Fibroblast of skin of left biceps (primary cell): ENCODE results near the gene PTPRT.

Source experiments
- DNase-seq, 2 experiments: peaks; one replicate each; pipeline ENCODE4 v3.0.0-alpha.2; 2013; ENCODE audit warnings: low read depth in 2 of 2

Gene PTPRT

DNA sequence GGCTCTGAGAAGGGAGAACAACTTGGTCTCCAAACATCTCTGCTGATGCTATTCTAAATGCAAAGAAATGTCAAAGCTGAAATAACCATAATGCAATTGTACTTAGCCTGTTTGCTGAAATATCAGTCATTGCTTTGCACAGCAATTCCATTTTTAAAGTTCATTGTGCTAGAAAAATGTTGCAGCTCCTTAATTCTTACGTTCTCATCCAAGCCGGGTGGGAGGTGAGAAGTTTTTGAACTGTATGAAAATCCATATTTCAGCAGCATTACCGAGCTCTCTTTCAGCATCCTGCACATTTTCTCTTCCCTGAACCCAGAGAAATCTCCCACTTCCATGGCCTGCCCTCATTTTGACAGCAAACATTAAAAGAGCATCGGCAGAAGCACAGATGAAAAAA, 630.0 kb downstream of the PTPRT start:
- DNase-seq, result no peak

DNA sequence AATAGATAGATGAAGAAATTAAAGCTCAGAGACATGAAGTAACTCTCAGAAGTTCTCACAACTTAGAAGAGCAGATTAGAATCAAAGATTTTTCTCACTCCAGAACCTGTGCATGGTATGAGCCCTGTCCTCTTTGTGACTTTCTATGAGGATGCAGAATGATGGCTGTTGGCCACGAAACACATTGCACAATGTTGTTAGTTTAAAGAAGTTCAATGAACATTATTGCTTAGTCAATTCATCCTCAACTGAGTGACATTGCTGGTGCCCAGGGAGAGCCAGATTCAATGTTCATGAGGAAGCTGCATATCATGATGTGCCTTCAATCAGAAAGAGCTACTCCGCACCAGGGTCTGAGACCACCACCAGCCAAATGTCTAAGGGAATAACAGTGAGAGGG, 633.1 kb downstream of the PTPRT start:
- no peak for DNase-seq

DNA sequence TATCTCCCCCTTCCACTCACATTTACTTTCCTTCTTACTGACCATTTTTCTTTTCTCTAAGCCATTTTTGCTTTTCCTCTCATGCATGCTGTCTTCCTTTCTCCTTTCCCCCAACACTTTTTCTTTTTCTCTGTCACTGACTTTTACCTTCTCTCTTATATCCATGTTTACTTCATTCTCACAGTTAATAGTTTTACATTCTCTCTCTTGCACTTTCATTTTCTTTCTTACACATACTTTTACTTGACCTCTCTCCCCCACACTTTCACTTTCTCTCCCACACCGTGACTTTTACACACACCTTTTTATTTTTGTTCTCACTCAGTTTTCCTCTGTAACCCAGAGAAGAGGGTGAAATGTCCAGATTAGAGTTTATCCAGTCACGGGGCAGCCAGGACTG, 636.3 kb downstream of the PTPRT start:
- no peak for DNase-seq

DNA sequence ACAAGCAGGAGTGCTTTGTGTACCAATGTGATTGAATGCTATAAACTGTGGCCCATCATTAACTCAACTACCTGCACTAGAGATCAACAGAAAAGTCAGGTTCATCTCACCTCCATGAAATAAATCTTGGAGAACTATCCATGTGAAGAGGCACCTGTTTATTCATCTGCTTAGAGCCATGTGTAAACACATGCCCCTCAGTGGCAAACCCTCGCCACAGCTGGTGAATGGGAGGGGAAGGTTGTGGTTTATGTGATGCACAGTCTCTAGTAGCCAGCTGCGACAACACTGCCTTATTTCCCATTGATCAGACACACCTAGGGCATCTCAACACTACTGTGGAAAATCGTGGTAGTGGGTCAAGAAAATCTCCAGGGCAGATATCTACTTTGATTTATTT, 640.2 kb downstream of the PTPRT start:
- no peak for DNase-seq

DNA sequence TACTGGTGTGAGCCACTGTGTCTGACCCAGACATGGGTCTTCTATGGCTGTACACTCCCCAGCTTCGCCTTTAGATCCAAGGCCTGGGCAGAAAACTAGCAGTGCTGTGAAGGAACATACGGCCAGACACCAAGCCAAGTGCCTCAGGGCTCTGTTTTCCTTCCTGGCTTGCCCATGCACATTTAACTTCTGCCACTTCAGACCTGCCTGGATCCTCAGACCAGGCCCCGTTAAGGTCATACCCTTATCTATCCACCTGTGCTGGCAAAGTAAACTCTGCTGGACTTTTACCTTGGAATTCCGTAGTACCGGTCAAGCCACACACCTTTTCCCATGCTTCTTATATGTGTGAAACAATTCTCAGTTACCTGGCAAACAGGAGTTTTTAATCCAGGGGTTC, 644.8 kb downstream of the PTPRT start:
- DNase-seq, result no peak

DNA sequence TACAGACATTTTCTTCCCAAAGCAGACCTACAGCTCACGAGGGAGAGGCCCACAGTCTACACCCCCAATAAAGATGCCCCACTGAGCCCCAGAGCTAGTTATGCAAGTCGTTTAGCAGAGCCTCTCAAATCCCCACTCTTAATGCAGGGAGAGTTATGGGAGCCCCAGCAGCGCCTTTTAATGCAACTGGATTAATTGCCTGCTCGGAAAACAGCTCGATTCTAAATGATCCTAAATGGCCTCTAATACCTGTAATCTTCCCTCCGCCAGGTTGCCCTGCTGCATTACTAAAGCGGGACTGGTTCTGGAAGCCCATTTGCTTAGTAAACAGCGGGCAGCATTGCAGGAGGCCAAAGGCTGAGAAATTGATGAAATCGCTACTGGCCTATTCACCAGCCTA, 656.9 kb downstream of the PTPRT start:
- DNase-seq, result no peak

DNA sequence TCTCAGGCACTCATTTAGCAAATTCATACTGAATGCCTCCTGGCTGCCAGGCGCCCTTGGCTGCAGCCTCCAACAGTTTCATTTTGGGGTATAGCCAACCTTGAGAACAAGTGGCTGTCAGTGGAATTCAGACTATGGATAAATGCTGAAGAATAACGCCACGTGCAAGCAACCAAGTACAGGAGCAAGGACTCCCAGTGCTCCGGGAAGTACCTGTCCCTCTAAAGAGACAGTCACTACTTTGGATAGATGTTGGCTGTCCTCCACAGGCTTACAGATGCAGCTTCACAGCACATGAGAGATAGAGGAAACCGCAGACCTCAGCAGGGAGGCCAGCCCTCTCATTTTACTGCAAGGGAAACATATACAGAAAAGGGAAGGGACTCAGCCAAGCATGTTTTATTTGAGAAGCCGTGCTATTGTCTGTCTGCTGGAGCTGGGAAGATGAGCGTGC, 658.2 kb downstream of the PTPRT start:
- no peak for DNase-seq

DNA sequence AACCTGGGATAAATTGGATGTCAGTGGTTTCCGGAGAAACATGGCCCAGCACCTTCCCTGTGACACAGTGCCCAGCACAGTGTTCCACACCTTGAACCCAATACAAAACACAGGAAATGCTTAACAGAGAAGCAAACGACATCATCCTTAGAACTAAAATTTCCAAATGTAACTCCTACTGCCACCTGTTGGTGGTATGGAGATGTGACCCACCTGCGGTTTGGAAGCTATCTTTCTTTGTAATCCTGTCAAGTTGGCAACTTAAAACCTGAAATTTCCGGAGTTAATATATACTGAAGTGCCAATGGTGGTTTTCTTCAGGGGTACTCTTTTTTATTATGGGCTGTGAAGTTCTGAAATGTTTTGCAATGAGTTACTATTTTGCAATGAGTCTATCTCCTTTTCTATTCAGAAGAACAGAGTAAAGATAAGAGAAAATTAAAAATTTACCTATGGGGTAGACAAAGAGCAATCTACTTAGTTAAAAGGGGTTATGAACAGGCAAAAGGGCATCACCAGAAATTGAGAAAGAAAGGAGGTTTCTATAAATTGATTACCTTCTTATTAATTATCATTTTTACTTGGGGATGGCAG, 658.8 kb downstream of the PTPRT start:
- DNase-seq, result no peak

DNA sequence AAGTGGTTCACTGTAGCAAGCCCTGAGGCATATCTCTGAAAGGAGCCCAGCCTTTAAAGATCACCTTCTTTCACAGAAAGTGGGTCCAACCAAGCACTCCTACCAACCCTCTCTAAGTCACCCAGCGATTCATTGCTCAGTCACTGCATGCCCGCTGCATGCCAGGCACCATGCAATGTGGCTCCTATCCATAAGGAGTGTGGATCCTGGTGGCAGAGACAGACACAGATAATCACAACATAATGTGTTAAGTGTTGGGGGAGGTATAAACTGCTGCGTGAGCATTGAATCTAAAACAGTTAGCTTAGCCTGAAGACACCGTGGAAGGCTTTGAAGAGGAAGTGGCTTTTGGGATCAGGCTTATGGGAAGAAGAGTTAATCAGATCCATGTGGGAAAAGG, 659.5 kb downstream of the PTPRT start:
- DNase-seq, result no peak

DNA sequence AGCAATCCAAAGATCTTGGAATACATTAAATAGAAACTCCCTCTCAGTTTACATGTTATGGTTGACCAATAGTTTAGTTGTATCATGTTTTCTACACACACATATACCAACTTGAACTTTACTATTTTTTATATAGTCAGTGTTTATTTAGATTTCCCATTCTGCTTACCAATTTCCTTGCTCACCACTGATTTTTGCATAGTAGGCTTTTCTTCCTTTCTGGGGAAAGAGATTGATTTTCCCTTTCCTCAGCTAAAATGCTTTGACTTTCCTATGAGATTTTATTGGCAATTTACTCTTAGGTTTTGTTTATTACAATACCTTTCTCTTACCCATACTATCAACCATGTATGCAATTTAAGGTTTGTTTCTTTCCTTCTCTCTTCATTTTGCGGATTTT, 665.6 kb downstream of the PTPRT start:
- DNase-seq, result no peak

DNA sequence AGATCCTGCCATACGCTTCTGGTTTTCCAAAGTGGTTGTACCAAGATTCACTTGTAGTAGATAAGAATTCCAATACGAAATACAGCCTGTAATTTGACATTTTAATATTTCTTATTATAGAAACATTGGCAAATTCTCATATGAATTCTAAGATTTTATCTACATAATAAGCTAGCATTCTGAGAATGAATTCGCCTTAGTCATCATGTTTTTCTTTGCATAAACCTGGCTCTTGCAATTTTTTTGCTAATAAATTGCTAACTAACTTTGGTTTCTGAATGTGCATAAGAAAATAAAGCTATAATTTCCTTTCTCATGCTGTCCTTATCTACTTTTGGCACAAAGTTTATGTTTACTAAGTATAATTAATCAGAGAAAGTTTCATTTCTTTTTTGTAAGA, 673.0 kb downstream of the PTPRT start:
- no peak for DNase-seq

DNA sequence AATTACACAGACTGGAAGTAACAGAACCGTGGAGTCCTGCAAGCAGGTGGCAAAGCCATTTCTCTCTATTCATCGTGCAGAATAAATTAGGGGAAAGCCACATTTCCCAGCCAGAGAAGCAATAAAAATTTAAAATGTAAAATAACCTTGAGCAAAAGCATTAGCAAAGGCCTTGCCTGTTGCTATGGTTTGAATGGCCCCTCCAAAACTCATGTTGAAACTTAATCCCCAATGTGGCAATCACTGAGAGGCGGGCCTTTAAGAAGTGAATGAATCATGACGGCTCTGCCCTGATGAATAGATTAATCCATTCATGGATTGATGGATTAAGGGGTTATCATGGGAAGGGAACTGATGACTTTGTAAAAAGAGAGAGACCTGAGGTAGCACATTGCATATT, 679.0 kb downstream of the PTPRT start:
- DNase-seq, result no peak

DNA sequence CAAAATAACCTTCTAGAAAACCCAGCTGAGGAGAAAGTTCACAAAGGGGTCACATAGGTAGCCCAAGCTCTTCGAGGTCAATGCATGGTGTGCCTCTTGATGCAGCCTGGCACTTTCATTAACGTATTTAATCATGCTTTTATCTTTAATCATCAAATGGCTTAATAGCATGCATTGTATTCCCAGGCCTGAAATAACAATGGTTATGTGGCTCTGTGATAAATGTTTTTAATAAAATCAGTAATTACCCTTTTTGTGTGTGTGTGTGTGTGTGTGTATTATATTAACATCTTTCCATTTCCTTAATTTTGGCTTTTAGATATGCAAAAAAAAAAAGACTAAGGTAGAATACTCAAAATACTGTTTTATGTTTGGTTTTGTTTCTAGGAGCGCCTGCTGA, 681.8 kb downstream of the PTPRT start:
- DNase-seq, result no peak

DNA sequence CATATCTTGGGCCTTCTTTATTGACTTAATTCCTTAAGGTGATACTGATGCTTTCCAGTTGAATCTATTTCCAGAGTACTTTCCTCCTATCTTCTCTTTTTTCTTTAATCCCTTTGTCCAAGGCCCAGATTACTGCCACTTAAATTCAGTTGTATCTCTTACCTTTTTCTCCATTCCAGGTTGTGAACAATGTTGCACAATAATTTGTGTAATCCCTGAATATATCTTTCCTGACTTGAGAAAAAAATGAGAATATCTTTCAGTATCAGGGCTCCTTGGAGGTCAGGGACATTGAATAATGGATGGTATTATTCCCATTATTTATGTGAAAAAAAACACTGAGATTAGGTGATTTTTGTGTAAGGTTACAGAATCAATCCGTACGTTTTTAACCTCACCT, 683.3 kb downstream of the PTPRT start:
- DNase-seq, result no peak

DNA sequence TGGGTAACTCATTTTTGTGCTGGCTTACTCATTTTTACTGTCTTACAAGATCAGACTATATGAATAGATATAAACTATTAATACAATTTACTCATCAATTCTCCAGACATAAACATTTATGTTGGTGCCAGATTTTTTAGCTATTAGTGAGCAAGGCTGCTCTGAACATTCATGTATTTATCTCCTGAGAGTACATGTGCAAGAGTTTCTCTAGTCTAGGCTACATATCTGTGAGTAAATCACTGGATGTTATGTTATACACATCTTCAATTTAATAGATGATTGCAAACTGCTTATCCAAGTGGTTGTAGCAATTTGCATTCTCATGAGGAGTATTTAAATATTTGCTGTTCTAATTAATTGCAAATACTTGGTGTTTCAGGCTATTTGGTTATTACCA, 687.1 kb downstream of the PTPRT start:
- no peak for DNase-seq

DNA sequence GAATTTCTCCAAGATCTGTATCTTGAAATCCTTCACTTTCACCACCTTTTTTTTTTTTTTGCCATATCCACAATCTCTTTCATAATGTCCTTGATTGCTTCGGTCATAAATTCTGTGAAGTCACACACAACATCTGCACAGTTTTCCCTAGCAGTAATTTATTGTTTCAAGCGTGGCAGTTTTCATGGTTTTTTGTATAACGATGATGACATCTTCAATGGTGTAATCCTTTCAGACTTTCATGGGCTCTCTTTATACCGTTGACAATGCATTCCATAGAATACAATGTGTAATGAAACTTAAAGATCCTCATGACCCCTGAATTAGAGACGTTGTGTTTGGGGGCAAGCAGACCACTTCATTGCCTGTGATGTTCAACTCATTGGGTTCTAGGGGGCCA, 693.1 kb downstream of the PTPRT start:
- DNase-seq, result no peak

DNA sequence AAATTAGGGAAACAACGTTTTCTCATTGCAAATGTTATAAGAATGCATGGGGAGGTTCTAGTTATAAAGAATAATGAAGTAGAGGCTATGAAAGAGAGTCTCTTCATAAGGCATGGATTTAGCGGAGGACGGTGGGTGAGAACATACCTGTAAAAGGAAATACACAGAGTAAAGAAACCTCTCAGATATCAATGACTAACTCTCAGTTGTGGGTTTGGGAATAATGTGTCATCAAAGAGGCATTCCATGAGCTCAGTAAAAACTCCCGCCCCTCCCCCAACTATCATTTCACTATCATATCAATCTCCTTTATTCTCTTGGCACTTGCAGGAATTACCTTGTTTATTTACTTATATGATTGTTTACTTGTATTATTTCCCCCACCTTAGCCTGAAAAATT, 695.4 kb downstream of the PTPRT start:
- no peak for DNase-seq

DNA sequence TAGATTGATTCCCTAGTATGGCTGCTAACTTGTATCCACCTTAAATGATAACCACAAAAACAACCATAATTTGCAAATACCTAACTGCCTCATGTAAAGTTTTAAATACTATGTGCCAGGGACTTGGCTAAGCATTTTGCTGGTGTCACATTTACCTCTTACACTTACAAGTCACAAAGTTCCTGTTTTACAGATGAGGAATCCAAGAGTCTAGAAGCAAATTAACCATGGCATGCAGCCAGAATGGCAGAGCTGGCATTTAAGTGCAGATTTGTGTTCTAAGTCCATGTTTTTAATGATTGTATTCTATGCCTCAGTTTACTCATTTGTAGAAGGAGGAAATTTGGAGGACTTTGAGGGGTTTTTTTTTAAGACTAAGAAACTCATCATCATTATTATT, 696.7 kb downstream of the PTPRT start:
- DNase-seq, result no peak

DNA sequence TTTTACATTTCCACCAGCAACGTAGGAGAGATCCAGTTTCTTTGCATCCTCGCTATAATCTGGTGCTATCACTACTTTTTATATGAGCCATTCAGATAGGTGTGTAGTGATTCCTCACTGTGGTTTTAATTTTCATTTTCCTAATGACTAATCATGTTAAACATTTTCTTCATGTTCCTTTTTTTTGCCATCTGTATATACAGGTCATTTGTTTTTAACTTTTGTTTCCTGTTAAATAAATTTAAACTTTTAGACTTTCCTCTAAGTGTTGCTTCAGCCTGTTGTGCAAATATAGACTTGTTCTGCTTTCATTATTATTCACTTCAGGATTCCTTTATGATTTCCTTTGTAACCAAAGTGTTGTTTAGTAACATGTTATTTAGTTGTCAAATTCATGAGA, 697.4 kb downstream of the PTPRT start:
- no peak for DNase-seq

DNA sequence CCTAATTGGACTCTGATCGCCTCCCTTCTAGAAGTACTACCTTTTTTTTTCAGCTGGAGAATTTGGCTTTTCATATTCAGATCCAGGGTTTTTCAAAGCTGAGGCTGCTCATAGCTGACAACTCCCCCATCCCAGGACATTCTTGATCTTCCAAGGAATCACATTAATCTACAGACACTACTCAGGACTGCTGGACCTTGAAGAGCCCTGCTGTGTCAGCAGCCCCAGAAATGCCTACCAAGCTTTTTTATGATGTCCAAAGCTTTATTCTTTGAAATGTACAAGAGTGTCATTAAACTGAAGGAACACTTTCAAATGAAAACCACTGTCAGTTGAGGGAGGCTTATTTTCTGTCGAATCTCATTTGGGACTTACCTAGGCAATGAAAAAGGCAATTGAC, 704.1 kb downstream of the PTPRT start:
- DNase-seq, result no peak

DNA sequence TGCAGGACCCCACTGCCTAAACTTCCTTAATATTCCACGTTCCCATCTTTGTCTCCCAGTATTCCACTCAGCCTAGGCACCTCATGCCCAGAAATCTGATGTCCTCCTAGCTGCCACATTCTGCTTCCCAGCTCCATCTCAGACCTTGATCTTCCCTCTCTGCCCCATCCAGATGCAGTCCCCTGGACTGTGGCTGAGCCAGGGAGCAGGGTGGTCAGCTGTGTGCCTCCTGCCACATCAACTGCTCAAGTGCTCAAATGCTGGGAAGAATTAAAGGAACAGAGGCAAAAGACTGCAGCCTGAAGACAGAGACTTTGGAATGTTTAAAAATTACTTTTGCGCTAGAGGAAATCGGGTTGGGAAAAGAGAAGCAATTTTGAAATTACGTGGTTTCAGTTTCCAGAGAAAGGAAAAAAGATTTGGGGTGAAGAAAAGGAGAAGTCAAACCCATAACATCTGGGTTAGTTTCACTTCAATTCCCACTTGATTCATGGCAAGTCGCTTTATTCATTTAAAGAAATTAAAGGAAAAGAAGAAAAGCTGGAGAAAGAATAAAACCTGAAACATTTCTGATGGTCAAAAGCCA, 704.8 kb downstream of the PTPRT start:
- DNase-seq, result no peak

DNA sequence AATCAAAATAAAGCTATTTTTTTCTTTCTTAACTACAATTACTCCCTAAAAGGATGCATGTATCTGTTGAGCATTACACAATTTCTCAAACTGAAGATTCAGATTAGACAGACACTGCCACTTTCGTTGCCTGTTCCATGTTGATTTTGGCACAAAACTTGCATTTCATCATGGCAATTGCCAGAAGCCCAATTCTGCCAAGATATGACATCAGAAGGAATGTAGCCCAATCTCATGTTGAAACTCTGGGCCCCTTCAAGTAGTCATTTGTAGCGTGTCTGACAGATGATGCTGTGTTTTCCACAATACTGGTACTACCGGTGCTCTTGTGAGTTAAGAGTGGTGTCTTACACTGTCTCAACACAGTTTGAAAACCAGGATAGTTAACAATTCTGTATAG, 705.4 kb downstream of the PTPRT start:
- DNase-seq, result no peak

DNA sequence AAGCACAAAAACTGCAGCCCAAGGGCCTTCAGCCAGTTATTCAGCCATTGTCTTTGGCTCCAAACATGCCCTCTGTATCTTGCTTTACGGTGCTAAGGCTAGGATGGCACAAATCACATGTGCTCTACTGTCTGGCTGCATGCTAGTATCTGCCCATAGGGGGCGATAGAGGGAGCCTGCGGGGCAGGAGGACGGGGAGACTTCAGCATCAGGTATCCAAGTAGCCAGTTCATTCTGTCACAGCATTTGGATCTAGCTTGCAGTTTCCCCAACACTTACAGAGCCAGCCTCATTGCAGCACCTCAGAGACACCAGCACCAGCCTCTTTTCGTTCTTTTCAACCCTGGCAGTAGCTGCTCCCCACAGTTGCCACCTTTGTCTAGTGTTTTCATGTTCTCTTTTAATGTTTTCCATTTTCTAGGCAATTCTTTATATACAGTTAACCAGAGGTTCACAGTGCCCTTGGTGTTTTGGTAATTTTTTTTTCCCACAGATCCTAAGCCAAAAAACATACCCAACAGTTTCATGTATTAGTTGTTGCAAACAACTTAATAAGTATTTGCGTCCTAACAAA, 705.9 kb downstream of the PTPRT start:
- DNase-seq, result no peak

DNA sequence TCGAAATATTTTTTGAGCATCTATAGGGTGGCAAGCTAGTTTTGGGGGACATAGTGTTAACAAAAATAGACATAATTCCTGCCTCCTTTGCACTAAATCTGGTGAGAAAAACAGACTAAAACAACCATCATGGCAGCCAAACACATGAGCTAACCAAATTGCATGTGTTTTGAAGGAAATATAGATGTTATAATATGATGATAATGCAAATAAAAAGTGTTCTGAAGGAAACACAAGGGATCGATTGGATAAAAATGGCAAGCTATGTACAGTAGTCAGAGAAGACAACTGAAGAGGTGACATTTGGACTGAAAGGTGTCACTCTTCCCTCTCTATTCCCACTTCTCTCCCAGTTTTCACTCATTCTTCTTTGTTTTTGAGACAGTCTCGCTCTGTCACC, 706.9 kb downstream of the PTPRT start:
- no peak for DNase-seq
